PC-9 (cell line): ENCODE results near the gene OXA1L.
"Not testable (repeated sequence)": the region's sequence is repeated elsewhere in the genome, so short reads cannot be mapped to it uniquely, and the experiment has no call there.

Experiments used
- EZH2 ChIP-seq: fragments of 200-600 bp; sonication (generic); IDR thresholded peaks from 2 replicates; pipeline ENCODE4 v1.8.0; 2017; ENCODE audit warnings: antibody characterized with exemption, low read depth
- TF ChIP-seq, protein P1 (sequence below): fragments of 200-600 bp; sonication (generic); conservative IDR thresholded peaks from 2 replicates; pipeline ENCODE4 v1.6.1; 2017; ENCODE audit warnings: mixed run types, antibody characterized with exemption, mild to moderate bottlenecking, moderate library complexity

- TF ChIP-seq, protein P1, sequence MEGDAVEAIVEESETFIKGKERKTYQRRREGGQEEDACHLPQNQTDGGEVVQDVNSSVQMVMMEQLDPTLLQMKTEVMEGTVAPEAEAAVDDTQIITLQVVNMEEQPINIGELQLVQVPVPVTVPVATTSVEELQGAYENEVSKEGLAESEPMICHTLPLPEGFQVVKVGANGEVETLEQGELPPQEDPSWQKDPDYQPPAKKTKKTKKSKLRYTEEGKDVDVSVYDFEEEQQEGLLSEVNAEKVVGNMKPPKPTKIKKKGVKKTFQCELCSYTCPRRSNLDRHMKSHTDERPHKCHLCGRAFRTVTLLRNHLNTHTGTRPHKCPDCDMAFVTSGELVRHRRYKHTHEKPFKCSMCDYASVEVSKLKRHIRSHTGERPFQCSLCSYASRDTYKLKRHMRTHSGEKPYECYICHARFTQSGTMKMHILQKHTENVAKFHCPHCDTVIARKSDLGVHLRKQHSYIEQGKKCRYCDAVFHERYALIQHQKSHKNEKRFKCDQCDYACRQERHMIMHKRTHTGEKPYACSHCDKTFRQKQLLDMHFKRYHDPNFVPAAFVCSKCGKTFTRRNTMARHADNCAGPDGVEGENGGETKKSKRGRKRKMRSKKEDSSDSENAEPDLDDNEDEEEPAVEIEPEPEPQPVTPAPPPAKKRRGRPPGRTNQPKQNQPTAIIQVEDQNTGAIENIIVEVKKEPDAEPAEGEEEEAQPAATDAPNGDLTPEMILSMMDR: not testable (repeated sequence)
- TF ChIP-seq EZH2: not testable (repeated sequence)
Measured at GRCh38 chr14:22757972-22758650, 8.4 kb upstream of the OXA1L start.
